ENCODE data around the gene SOX6.

Gene SOX6

GRCh38 chr11:16211407-16211806 is 144.9 kb downstream of the SOX6 start:
- TF ChIP-seq, protein P1, sequence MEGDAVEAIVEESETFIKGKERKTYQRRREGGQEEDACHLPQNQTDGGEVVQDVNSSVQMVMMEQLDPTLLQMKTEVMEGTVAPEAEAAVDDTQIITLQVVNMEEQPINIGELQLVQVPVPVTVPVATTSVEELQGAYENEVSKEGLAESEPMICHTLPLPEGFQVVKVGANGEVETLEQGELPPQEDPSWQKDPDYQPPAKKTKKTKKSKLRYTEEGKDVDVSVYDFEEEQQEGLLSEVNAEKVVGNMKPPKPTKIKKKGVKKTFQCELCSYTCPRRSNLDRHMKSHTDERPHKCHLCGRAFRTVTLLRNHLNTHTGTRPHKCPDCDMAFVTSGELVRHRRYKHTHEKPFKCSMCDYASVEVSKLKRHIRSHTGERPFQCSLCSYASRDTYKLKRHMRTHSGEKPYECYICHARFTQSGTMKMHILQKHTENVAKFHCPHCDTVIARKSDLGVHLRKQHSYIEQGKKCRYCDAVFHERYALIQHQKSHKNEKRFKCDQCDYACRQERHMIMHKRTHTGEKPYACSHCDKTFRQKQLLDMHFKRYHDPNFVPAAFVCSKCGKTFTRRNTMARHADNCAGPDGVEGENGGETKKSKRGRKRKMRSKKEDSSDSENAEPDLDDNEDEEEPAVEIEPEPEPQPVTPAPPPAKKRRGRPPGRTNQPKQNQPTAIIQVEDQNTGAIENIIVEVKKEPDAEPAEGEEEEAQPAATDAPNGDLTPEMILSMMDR (IDR thresholded peaks at IDR 0.05; ENCODE audit: low read depth, low read length, poor library complexity, severe bottlenecking): no peak
- TF ChIP-seq EZH2phosphoT487 (IDR thresholded peaks at IDR 0.05; ENCODE audit: borderline replicate concordance, low read length): no peak
- no peaks in the 10 kb centered on the region for H4K20me1 ChIP-seq (ENCODE audit: control insufficient read depth, insufficient read depth, low read depth, low read length)
- H3K27ac ChIP-seq (ENCODE audit: low read depth, low read length): no peak overlapping the region
- no peak overlapping the region for H3K4me3 ChIP-seq (ENCODE audit: low read length)
- no peaks in the 10 kb centered on the region for H3F3A ChIP-seq (ENCODE audit: control insufficient read depth, insufficient read depth)
- H3K27me3 ChIP-seq (ENCODE audit: control insufficient read depth, low read length): no peaks in the 10 kb centered on the region
- H3K9me3 ChIP-seq (ENCODE audit: control insufficient read depth, insufficient read depth, low read length): no peaks in the 10 kb centered on the region
- no peak overlapping the region for H3K4me2 ChIP-seq (ENCODE audit: low read length)
- no peaks in the 10 kb centered on the region for H3K9me2 ChIP-seq (replicated peaks; ENCODE audit: control insufficient read depth, low read length)
- no peaks in the 10 kb centered on the region for H3K36me3 ChIP-seq (ENCODE audit: control insufficient read depth, low read length)
- no peaks in the 10 kb centered on the region for H3K4me1 ChIP-seq (ENCODE audit: control insufficient read depth, low read length)
- H3K79me2 ChIP-seq (ENCODE audit: control insufficient read depth, low read length): no peaks in the 10 kb centered on the region

- no peaks in the 10 kb centered on the region for H3F3A ChIP-seq (ENCODE audit: control insufficient read depth, insufficient read depth)
- no peak overlapping the region for H3K4me2 ChIP-seq (ENCODE audit: low read length)
- H3K79me2 ChIP-seq (ENCODE audit: control insufficient read depth, low read length): no peaks in the 10 kb centered on the region
- no peak overlapping the region for H3K27ac ChIP-seq (ENCODE audit: low read depth, low read length)
- no peaks in the 10 kb centered on the region for H3K9me3 ChIP-seq (ENCODE audit: control insufficient read depth, insufficient read depth, low read length)
- no peaks in the 10 kb centered on the region for H3K27me3 ChIP-seq (ENCODE audit: control insufficient read depth, low read length)
- no peak for TF ChIP-seq EZH2phosphoT487 (IDR thresholded peaks at IDR 0.05; ENCODE audit: borderline replicate concordance, low read length)
- TF ChIP-seq, protein P1 (IDR thresholded peaks at IDR 0.05; ENCODE audit: low read depth, low read length, poor library complexity, severe bottlenecking): no peak
- no peaks in the 10 kb centered on the region for H4K20me1 ChIP-seq (ENCODE audit: control insufficient read depth, insufficient read depth, low read depth, low read length)
- no peaks in the 10 kb centered on the region for H3K4me1 ChIP-seq (ENCODE audit: control insufficient read depth, low read length)
- H3K9me2 ChIP-seq (replicated peaks; ENCODE audit: control insufficient read depth, low read length): no peaks in the 10 kb centered on the region
- H3K4me3 ChIP-seq (ENCODE audit: low read length): no peak overlapping the region
- no peaks in the 10 kb centered on the region for H3K36me3 ChIP-seq (ENCODE audit: control insufficient read depth, low read length)
Observed at GRCh38 chr11:16204261-16204660, 152.1 kb downstream of the SOX6 start.

- Histone ChIP-seq H3K27ac (ENCODE audit: low read depth, low read length) (no peak overlapping the region), H4K20me1 (ENCODE audit: control insufficient read depth, insufficient read depth, low read depth, low read length) (no peaks in the 10 kb centered on the region), H3K36me3 (ENCODE audit: control insufficient read depth, low read length) (no peaks in the 10 kb centered on the region), H3K4me2 (ENCODE audit: low read length) (no peak overlapping the region), H3K9me2 (replicated peaks; ENCODE audit: control insufficient read depth, low read length) (no peaks in the 10 kb centered on the region), H3K79me2 (ENCODE audit: control insufficient read depth, low read length) (no peaks in the 10 kb centered on the region), H3F3A (ENCODE audit: control insufficient read depth, insufficient read depth) (no peaks in the 10 kb centered on the region), H3K27me3 (ENCODE audit: control insufficient read depth, low read length) (no peaks in the 10 kb centered on the region), H3K4me3 (ENCODE audit: low read length) (no peak overlapping the region), H3K4me1 (ENCODE audit: control insufficient read depth, low read length) (no peaks in the 10 kb centered on the region), H3K9me3 (ENCODE audit: control insufficient read depth, insufficient read depth, low read length) (no peaks in the 10 kb centered on the region)
- TF ChIP-seq, protein P1 (IDR thresholded peaks at IDR 0.05; ENCODE audit: low read depth, low read length, poor library complexity, severe bottlenecking): no peak
- no peak for TF ChIP-seq EZH2phosphoT487 (IDR thresholded peaks at IDR 0.05; ENCODE audit: borderline replicate concordance, low read length)
Observed at GRCh38 chr11:16195651-16196050, 160.7 kb downstream of the SOX6 start.

- no peaks in the 10 kb centered on the region for H3K27me3 ChIP-seq (ENCODE audit: control insufficient read depth, low read length)
- H3F3A ChIP-seq (ENCODE audit: control insufficient read depth, insufficient read depth): no peaks in the 10 kb centered on the region
- no peak overlapping the region for H3K4me3 ChIP-seq (ENCODE audit: low read length)
- no peaks in the 10 kb centered on the region for H3K9me3 ChIP-seq (ENCODE audit: control insufficient read depth, insufficient read depth, low read length)
- no peak overlapping the region for H3K27ac ChIP-seq (ENCODE audit: low read depth, low read length)
- no peaks in the 10 kb centered on the region for H3K79me2 ChIP-seq (ENCODE audit: control insufficient read depth, low read length)
- no peaks in the 10 kb centered on the region for H3K9me2 ChIP-seq (replicated peaks; ENCODE audit: control insufficient read depth, low read length)
- H3K36me3 ChIP-seq (ENCODE audit: control insufficient read depth, low read length): no peaks in the 10 kb centered on the region
- TF ChIP-seq EZH2phosphoT487 (IDR thresholded peaks at IDR 0.05; ENCODE audit: borderline replicate concordance, low read length): no peak
- TF ChIP-seq, protein P1 (IDR thresholded peaks at IDR 0.05; ENCODE audit: low read depth, low read length, poor library complexity, severe bottlenecking): no peak
- H3K4me2 ChIP-seq (ENCODE audit: low read length): no peak overlapping the region
- no peaks in the 10 kb centered on the region for H4K20me1 ChIP-seq (ENCODE audit: control insufficient read depth, insufficient read depth, low read depth, low read length)
- no peaks in the 10 kb centered on the region for H3K4me1 ChIP-seq (ENCODE audit: control insufficient read depth, low read length)
Observed at GRCh38 chr11:16194566-16194965, 161.8 kb downstream of the SOX6 start.
